Pulmonary artery endothelial cell (primary cell): Measurements from ENCODE around the gene BAZ2A. TPM values are rescaled to one million over a fixed set of nuclear protein-coding genes. Genes with fewer than 3 reads are reported as not detected.

Experiments
- DNase-seq: peaks from one replicate; pipeline ENCODE4 v3.0.0-alpha.2; 2011; ENCODE audit warnings: low read depth, low spot score
- total RNA-seq: library from RNA; depleted of rRNA; stranded (reverse); fragments of >200 nt; gene quantifications from 2 replicates; pipeline ENCODE4 v1.2.3, GENCODE V29; 2014

Gene BAZ2A
- total RNA-seq, 1 donor from 2014 or later, result 16.6 TPM

DNA sequence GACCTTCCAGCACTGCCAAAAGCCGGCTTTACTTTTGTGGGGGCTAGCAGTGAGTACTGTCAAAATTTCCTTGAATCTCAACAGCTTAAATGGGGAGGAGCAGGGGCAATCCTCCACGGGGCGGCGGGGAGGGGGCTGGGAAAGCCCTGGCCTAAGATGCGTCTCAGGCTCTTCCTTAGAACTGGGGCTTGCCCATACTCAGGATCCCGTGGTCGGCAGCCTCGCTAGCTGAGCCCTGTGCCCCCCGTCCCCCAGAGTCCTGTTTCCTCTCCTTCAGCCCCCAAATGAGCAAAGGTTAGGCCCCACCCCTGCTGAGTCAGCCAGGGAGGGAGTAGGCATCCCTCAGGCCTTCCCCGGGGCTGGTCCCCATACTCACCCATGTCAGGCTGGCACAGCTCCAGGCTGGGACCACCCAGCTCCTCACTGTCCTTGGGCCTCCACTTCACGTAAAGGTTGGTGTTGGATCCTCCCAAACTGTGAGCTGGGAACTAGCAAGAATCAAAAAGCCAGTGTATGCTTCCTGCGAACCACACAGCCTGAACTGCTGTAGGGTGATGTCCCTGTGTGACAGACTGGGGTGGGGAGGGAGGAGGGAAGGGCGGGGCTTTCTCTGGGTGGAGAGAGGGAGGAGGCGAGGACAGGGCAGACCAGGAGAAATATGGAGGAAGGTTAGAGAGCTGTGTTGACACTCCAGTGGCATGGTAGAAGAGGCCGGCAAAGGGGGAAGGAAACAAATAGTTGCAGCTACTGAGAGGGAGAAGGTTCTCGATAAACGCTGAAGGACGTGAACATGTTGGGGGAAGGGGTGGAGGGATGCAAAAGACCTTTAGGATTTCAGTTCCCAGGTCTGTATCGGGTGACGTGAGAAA, 5.9 kb upstream of the BAZ2A start:
- peak; percentile 20 for DNase-seq

GRCh38 chr12:56634837-56635791, 5.0 kb upstream of the BAZ2A start:
- peak; percentile 20 for DNase-seq

DNA sequence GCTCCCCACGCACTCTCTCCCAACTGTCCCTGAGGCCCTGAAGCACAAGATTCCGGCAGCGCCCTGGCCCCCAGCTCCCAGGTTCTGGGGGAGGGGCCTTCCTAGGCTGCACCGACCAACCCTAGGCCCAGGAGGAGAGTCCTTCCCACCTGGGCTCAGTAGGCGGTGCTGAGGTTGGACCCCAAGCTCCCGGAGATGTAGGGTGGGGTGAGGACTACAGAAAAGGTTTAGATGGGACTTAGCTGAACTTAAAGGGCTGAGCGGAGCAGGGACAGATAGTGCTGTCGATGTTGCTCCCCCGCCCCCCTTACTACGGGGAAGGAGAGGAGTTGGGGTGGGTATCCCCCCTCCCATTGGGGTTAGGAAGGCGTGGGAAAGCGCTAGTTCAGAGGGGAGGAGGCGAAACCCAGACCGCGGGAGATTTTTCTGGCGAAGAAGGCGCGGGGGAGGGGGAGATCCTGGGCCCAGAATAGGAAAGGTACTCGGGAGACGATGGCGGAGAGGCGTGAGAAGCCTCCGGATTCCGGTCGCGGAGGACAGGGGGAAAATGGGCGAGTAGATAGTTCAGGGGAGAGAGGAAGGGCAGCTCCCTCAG, 4.2 kb upstream of the BAZ2A start:
- DNase-seq, result no peak

GRCh38 chr12:56633468-56634241, 3.5 kb upstream of the BAZ2A start:
- no peak for DNase-seq

- DNase-seq, result no peak
Observed at GRCh38 chr12:56632701-56633467, 2.8 kb upstream of the BAZ2A start.

- DNase-seq, result no peak
Observed at GRCh38 chr12:56631790-56632700, 1.9 kb upstream of the BAZ2A start.

DNA sequence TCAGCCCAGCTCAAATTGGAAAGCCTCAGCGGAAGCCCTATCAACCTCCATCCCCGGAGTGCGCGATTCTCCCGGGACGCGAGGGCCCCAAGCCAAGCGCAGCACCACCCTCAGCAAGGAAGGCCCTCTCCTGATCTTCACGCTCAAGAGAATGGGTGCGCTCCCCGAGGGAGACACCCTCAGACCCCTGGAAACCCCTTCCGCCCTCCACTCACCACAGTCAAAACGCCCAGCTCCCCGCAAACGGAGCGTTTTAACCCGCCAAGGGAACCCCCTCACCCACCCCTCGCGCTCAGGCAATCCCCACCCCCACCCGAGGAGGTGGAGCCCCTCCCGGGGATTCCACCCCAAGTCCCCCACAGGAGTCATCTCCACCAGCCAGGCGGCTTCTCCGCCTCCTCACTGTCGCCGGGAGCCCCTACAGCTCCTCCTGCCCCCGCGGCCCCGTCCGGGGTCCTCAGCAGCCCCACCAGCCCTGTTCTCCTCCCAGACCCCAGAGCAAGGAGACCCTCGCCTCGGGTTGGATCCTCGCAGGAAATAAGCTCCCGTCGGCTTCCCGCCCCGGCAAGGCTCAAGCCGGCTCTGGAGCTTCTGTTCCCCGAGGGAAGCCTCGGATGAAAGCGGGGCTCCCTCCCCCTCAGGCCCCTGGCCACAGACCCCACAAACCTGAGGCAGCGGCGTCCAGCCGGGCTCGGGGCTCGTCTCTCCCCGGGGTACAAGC, 507 bp downstream of the BAZ2A start:
- DNase-seq, result no peak

- DNase-seq, result peak; percentile 24
Observed at GRCh38 chr12:56628671-56629458, 1.3 kb downstream of the BAZ2A start.

- DNase-seq, result no peak
Observed at GRCh38 chr12:56626701-56627100, 3.4 kb downstream of the BAZ2A start.

DNA sequence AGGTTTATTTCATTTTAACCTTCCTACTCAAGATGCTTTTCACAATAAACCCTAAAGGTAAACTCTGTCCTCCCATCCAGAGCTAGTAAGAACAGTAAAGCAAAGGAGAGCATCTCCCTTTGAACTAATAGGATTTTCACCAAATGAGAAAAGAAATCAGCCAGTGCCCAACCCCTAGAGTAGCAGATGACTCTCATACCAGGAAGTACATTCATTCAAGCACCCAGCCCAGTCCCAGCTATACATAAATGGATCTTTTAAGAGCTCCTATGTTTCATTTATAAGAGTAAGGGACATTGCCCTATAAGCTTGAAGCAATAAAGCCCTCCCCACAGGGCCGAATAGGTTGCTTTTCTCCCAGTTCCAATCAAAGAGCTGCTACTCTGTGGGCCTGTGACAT, 7.6 kb downstream of the BAZ2A start:
- no peak for DNase-seq

GRCh38 chr12:56616925-56617324, 13.2 kb downstream of the BAZ2A start:
- DNase-seq, result no peak

GRCh38 chr12:56616244-56616643, 13.9 kb downstream of the BAZ2A start:
- DNase-seq, result no peak

- no peak for DNase-seq
Observed at GRCh38 chr12:56614627-56615026, 15.5 kb downstream of the BAZ2A start.

- DNase-seq, result no peak
Observed at GRCh38 chr12:56604355-56604754, 25.8 kb downstream of the BAZ2A start.

DNA sequence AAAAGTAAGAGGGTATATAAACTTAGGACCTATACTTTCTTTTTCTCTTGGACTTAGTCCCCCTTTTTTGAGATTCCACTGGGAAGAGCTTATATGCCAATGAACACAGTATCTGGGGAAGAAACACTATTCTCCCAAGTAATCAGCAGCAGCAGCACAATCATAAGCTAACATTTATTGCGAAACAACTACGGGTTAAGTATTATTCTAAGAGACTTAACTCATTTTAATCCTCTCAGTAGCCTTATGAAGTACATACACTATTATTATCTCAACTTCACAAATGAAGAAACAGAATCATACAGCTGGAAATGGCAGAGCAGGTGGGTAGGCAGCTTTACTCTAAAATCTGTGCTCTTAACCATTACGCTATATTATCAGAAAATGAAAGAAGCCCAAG, 27.9 kb downstream of the BAZ2A start:
- DNase-seq, result no peak

DNA sequence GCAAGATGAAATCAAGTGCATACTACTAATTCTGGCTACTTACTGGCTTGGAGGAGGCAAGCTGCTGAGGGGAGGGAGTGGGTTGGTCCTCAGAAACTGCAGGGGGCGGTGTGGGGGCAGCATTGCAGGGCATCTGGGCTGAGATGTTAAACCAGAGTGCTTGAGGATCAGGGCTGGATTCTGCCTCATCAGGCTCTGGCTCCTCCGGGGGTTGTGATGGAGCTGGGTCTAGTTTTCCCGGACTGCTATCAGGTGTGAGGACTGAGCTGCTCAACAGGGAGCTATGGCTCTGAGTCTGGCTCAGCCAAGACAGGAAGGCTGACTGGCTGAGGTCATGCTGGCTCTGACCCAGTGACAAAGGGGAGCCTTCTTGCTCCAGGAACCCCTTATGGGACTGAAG, 28.6 kb downstream of the BAZ2A start:
- no peak for DNase-seq

GRCh38 chr12:56600753-56601152, 29.4 kb downstream of the BAZ2A start:
- no peak for DNase-seq

GRCh38 chr12:56599797-56600196, 30.3 kb downstream of the BAZ2A start:
- DNase-seq, result no peak
